Peyer's patch (tissue), 4 donors: ENCODE results near the gene FBXO17. TPM values are rescaled to one million over a fixed set of nuclear protein-coding genes. Genes with fewer than 3 reads are reported as not detected.

Experiments used
- DNase-seq, 3 donors: peaks; one replicate each; pipeline ENCODE4 v3.0.0-alpha.2; 2017 to 2019
- H3K27ac ChIP-seq, 4 donors: fragments of 200-600 bp; sonication (generic); one replicate each; pipeline ENCODE4 v1.5.1; 2016 to 2019
- H3K27me3 ChIP-seq, 2 donors: fragments of 200-600 bp; sonication (generic); one replicate each; pipeline ENCODE4 v1.5.1; 2019
- H3K36me3 ChIP-seq, 3 donors: fragments of 200-600 bp; sonication (generic); one replicate each; pipeline ENCODE4 v1.5.1; 2016 to 2019
- H3K4me1 ChIP-seq, 4 donors: fragments of 200-600 bp; sonication (generic); one replicate each; pipeline ENCODE4 v1.5.1; 2016 to 2019
- H3K4me3 ChIP-seq, 4 donors: fragments of 200-600 bp; sonication (generic); 1 replicate in 3 of 4; 2 replicates in 1 of 4; pipeline ENCODE4 v1.5.1; 2016 to 2019; ENCODE audit warnings: mild to moderate bottlenecking in 1 of 4
- H3K9me3 ChIP-seq, 4 donors: fragments of 200-600 bp; sonication (generic); one replicate each; pipeline ENCODE4 v1.5.1; 2016 to 2019; ENCODE audit warnings: mild to moderate bottlenecking in 1 of 4
- POLR2A ChIP-seq, 2 donors: fragments of 450-650 bp; IDR thresholded peaks; one replicate each; pipeline ENCODE4 v1.5.1; 2017; ENCODE audit warnings: antibody characterized with exemption in 2 of 2, mild to moderate bottlenecking in 2 of 2, moderate library complexity in 2 of 2
- total RNA-seq, 4 donors: library from RNA; depleted of rRNA; stranded (reverse); fragments of >200 nt; gene quantifications; one replicate each; pipeline ENCODE4 v1.1.0, GENCODE V29; 2016
- TF ChIP-seq, protein P1 (sequence below), 6 experiments: fragments of 450-650 bp in 4 of 6; fragments of 200-600 bp in 2 of 6; sonication (generic) in 1 of 6; IDR thresholded peaks; one replicate each; pipeline ENCODE4 v1.5.1; 2017 to 2019; ENCODE audit warnings: antibody characterized with exemption in 6 of 6, mild to moderate bottlenecking in 3 of 6, moderate library complexity in 1 of 6

The FBXO17 gene
- total RNA-seq, 4 donors from 2014 or later = 1.4 to 5.4 (median 3.9) TPM

DNA sequence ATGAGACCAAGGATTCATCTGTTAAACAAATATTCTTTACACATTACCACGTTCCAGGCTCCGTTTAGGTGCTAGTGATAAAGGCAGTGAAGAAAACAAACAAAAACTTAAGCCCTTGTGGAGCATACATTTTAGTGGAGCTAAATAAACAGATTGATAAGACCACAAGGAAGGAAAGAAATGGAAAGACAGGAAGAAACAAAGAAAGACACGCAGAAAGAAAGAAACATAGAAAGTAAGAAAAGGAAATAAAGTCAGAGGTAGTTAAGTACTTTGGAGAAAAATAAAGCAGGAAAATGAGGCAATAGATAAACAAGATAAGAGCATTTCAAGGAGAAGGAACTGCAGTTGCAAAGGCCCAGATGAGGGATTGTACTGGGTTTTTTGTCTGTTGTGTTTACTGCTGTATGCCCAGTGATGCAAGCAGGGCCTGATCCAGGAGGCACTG, 74.8 kb downstream of the FBXO17 start:
- no peaks in the 10 kb centered on the region for H3K9me3 ChIP-seq
- peaks cover 0 to 35% (median 3%) of the 10 kb centered on the region in 4 donors for H3K4me1 ChIP-seq
- H3K27me3 ChIP-seq = no peaks in the 10 kb centered on the region
- H3K4me3 ChIP-seq = peak overlapping the region in 3 of 4 donors; percentile 77 to 88 (median 84)
- TF ChIP-seq POLR2A (IDR thresholded peaks at IDR 0.05) = no peak
- TF ChIP-seq, protein P1, sequence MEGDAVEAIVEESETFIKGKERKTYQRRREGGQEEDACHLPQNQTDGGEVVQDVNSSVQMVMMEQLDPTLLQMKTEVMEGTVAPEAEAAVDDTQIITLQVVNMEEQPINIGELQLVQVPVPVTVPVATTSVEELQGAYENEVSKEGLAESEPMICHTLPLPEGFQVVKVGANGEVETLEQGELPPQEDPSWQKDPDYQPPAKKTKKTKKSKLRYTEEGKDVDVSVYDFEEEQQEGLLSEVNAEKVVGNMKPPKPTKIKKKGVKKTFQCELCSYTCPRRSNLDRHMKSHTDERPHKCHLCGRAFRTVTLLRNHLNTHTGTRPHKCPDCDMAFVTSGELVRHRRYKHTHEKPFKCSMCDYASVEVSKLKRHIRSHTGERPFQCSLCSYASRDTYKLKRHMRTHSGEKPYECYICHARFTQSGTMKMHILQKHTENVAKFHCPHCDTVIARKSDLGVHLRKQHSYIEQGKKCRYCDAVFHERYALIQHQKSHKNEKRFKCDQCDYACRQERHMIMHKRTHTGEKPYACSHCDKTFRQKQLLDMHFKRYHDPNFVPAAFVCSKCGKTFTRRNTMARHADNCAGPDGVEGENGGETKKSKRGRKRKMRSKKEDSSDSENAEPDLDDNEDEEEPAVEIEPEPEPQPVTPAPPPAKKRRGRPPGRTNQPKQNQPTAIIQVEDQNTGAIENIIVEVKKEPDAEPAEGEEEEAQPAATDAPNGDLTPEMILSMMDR (IDR thresholded peaks at IDR 0.05) = no peak
- H3K36me3 ChIP-seq = peaks cover 0 to 10% (median 0%) of the 10 kb centered on the region in 3 donors
- H3K27ac ChIP-seq = peak overlapping the region in 2 of 4 donors; percentile 88 to 92
- DNase-seq = no peak

DNA sequence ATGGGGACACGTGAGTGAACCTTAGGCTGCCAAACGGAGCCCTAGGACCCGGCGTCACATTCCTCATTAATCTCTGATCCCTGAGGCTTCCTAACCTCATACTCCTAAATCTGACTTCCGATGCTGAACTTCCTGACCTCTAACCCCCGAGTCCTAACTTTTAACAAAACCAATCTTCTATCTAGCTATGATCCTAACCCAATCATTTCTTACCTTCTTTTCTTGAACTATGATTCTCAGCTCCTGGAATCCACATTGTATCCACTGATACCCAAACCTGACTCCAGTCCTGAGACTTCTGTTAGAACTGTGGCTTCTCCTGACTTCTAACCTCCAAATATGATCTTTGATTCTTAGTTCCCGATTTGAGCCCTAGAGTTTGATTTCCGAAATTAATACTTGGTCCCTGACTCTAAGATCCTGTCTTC, 75.3 kb downstream of the FBXO17 start:
- no peak for DNase-seq
- no peaks in the 10 kb centered on the region for H3K9me3 ChIP-seq
- peak overlapping the region; percentile 70 to 88 (median 80) for H3K4me3 ChIP-seq
- peaks cover 0 to 5% (median 0%) of the 10 kb centered on the region in 3 donors for H3K36me3 ChIP-seq
- H3K27me3 ChIP-seq = no peaks in the 10 kb centered on the region
- no peak for TF ChIP-seq POLR2A (IDR thresholded peaks at IDR 0.05)
- TF ChIP-seq, protein P1 (IDR thresholded peaks at IDR 0.05) = peak in 1 of 6 experiments; percentile 1
- H3K27ac ChIP-seq = peak overlapping the region; percentile 87 to 93 (median 90)
- peaks cover 0 to 29% (median 3%) of the 10 kb centered on the region in 4 donors for H3K4me1 ChIP-seq

DNA sequence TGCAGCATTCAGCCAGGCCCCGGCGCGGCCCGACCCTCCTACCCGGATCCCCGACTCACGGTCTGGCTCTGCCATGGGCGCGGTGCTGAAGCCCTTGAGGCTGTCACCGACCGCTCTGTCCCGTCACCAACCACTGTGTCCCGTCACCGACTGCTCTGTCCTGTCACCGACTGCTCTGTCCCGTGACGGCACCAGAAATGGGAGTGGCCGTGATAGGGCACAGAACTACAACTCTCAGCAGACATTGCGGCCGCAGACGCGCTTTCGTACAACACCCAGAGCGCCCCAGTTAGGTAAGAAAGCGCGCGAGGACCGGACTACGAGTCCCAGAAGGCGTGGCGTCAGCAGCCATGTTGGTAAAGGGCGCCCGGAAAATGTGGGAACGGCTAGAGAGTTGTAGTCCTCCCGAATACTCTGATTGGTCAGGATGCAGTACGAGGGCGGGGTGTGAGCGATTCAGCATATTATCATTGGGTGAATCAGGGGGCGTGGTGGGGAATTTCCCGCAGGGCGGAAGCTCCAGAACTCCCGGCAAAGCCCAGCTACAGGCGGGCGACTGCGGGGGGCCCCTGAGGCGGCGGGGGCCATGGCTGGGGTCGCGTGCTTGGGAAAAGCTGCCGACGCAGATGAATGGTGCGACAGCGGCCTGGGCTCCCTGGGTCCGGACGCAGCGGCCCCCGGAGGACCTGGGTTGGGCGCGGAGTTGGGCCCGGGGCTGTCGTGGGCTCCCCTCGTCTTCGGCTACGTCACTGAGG, 75.9 kb downstream of the FBXO17 start, which contains the start of the genes NFKBIB and SIRT2:
TSS of gene NFKBIB (plus strand) at position 523 of the 755 bp plus-strand sequence. CDS start at position 587, 64 bp downstream.
TSS of gene SIRT2 (minus strand) at position 172 of the 755 bp plus-strand sequence. CDS start at position 75, 97 bp downstream.
- no peaks in the 10 kb centered on the region for H3K36me3 ChIP-seq
- peak within 1 kb of the TSS; percentile 87 to 93 (median 90) for H3K27ac ChIP-seq
- peak within 1 kb of the TSS; percentile 70 to 88 (median 80) for H3K4me3 ChIP-seq
- H3K4me1 ChIP-seq = peaks cover 0 to 25% (median 3%) of the 10 kb centered on the region in 4 donors
- DNase-seq = peak; percentile 99 to 100 (median 100)
- H3K9me3 ChIP-seq = no peaks in the 10 kb centered on the region
- peak; percentile 89 to 95 for TF ChIP-seq POLR2A (IDR thresholded peaks at IDR 0.05)
- TF ChIP-seq, protein P1 (IDR thresholded peaks at IDR 0.05) = no peak
- H3K27me3 ChIP-seq = no peaks in the 10 kb centered on the region

DNA sequence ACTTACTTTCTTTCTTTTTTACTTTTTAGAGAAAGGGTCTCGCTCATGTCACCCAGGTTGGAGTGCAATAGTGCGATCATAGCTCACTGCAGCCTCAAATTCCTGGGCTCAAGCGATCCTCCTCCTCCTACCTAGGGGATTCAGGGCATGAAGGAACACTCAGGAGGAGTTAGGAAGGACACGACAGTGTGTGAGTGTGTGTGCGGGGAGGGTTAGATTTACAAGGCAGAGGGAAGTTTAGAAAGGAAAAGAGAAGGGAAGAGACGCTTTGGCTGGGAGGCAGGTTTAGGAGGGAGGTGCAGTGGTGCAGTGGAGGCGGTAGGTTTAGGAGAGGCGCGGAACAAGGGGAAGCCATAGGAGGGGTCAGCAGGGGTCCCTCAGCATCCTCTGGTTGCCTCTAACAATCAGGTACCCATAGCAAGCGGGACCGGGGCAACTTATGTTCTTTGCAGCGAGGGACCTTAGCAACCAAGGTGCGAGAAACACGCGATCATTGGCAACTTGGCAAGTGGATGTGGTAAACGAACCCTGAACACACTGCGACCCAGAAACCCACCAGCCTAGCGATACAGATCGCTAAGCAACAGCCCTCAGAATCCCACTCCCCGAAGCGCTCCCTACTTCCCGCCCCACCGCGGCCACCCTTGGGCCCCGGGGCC, 76.6 kb downstream of the FBXO17 start:
- peaks cover 0 to 25% (median 3%) of the 10 kb centered on the region in 4 donors for H3K4me1 ChIP-seq
- H3K4me3 ChIP-seq = peak overlapping the region; percentile 70 to 88 (median 80)
- no peaks in the 10 kb centered on the region for H3K36me3 ChIP-seq
- peak overlapping the region; percentile 82 to 89 (median 88) for H3K27ac ChIP-seq
- DNase-seq = peak in 1 of 3 donors; percentile 52
- no peaks in the 10 kb centered on the region for H3K9me3 ChIP-seq
- no peak for TF ChIP-seq POLR2A (IDR thresholded peaks at IDR 0.05)
- TF ChIP-seq, protein P1 (IDR thresholded peaks at IDR 0.05) = no peak
- H3K27me3 ChIP-seq = no peaks in the 10 kb centered on the region

DNA sequence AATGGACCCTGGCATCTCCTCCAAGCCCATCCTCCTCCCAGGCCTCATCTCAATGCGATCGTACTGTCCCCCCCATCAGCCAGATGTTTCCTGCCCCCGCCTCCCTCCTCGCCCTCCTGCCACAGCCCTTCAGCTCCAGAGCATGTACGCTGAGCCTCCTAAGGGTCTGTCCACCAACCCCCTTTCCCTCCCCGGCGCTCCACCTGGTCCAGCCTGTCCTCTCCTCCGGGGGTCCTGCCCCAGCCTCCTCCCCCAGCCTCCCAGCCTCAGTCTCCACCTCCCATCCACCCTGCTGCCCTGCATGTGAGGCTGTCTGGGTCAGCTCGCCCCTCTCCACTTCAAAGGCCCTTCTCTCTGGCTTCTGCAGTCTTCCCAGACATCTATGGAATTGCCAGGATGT, 80.6 kb downstream of the FBXO17 start:
- peaks cover 0 to 18% (median 0%) of the 10 kb centered on the region in 3 donors for H3K36me3 ChIP-seq
- no peak for DNase-seq

More for the DNA sequence above, 80.6 kb downstream of the FBXO17 start:
- Histone ChIP-seq H3K27me3 (no peaks in the 10 kb centered on the region), H3K9me3 (no peaks in the 10 kb centered on the region), H3K4me3 (no peak overlapping the region), H3K4me1 (peaks cover 0 to 11% (median 3%) of the 10 kb centered on the region in 4 donors), H3K27ac (no peak overlapping the region)
- TF ChIP-seq, protein P1 (IDR thresholded peaks at IDR 0.05) = no peak
- TF ChIP-seq POLR2A (IDR thresholded peaks at IDR 0.05) = no peak
